Measurements from ENCODE around the gene TBC1D2.

- TF ChIP-seq POLR2AphosphoS5 (IDR thresholded peaks at IDR 0.05; ENCODE audit: insufficient read depth, low read depth, low read length), result no peak
- no peak for TF ChIP-seq CTCF (IDR thresholded peaks at IDR 0.05; ENCODE audit: extremely low read depth in 1 of 2, insufficient read depth in 1 of 2, low read depth in 1 of 2, low read length in 2 of 2)
- no peak for TF ChIP-seq JUN (IDR thresholded peaks at IDR 0.05; ENCODE audit: borderline replicate concordance, insufficient read depth, insufficient read length, low read depth)
- TF ChIP-seq, protein P1, sequence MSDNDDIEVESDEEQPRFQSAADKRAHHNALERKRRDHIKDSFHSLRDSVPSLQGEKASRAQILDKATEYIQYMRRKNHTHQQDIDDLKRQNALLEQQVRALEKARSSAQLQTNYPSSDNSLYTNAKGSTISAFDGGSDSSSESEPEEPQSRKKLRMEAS (IDR thresholded peaks at IDR 0.05; ENCODE audit: insufficient read depth, insufficient read length), result no peak
- no peak for TF ChIP-seq POLR2A (IDR thresholded peaks at IDR 0.05; ENCODE audit: low read depth, low read length)
- TF ChIP-seq EZH2 (IDR thresholded peaks at IDR 0.05; ENCODE audit: borderline replicate concordance, low read depth, low read length, severe bottlenecking), result no peak
- no peak for TF ChIP-seq GATA2 (IDR thresholded peaks at IDR 0.05; ENCODE audit: insufficient read depth, insufficient read length, low read depth, low read length)
Observed at GRCh38 chr9:98276907-98277469, 21.5 kb upstream of the TBC1D2 start.

Measured in endothelial cell of umbilical vein (primary cell).